Kidney tubule cell (primary cell): Measurements from ENCODE around the gene CD7.

Experiments
- DNase-seq: peaks from one replicate; pipeline ENCODE4 v3.0.0-alpha.2; 2018; ENCODE audit warnings: low spot score

Gene CD7

GRCh38 chr17:82328141-82328993, 11.0 kb upstream of the CD7 start:
- no peak for DNase-seq

- no peak for DNase-seq
Observed at GRCh38 chr17:82327757-82328140, 10.3 kb upstream of the CD7 start.

- no peak for DNase-seq
Observed at GRCh38 chr17:82327289-82327688, 9.9 kb upstream of the CD7 start.

GRCh38 chr17:82325286-82326180, 8.1 kb upstream of the CD7 start:
- DNase-seq: no peak

- no peak for DNase-seq
Observed at GRCh38 chr17:82324566-82325285, 7.3 kb upstream of the CD7 start.

GRCh38 chr17:82323514-82324234, 6.3 kb upstream of the CD7 start:
- DNase-seq: no peak

GRCh38 chr17:82322526-82323453, 5.4 kb upstream of the CD7 start:
- DNase-seq: no peak

- DNase-seq: no peak
Observed at GRCh38 chr17:82321947-82322466, 4.6 kb upstream of the CD7 start.

- DNase-seq: no peak
Observed at GRCh38 chr17:82320956-82321927, 3.8 kb upstream of the CD7 start.

- no peak for DNase-seq
Observed at GRCh38 chr17:82320140-82320840, 2.9 kb upstream of the CD7 start.

- no peak for DNase-seq
Observed at GRCh38 chr17:82319619-82320062, 2.2 kb upstream of the CD7 start.

GRCh38 chr17:82318772-82319606, 1.6 kb upstream of the CD7 start:
- no peak for DNase-seq

GRCh38 chr17:82318169-82318498, 726 bp upstream of the CD7 start:
- DNase-seq: no peak

GRCh38 chr17:82316651-82317393, 586 bp downstream of the CD7 start:
- DNase-seq: no peak

GRCh38 chr17:82315703-82316358, 1.6 kb downstream of the CD7 start:
- DNase-seq: no peak
